ENCODE measurements around the gene KRT34. TPM values are rescaled to one million over a fixed set of nuclear protein-coding genes. Genes with fewer than 3 reads are reported as not detected.
"Not testable (repeated sequence)": the region's sequence is repeated elsewhere in the genome, so short reads cannot be mapped to it uniquely, and the experiment has no call there.

Gene KRT34
- not detected for total RNA-seq
- polyA plus RNA-seq (ENCODE audit: insufficient read length in 2 of 2), result not detected
- long read RNA-seq, donor 1, result 0 reads
- long read RNA-seq, donor 2, result 0 reads
- long read RNA-seq, donor 3, result 0 reads
- long read RNA-seq, donor 4, result 0 reads

DNA sequence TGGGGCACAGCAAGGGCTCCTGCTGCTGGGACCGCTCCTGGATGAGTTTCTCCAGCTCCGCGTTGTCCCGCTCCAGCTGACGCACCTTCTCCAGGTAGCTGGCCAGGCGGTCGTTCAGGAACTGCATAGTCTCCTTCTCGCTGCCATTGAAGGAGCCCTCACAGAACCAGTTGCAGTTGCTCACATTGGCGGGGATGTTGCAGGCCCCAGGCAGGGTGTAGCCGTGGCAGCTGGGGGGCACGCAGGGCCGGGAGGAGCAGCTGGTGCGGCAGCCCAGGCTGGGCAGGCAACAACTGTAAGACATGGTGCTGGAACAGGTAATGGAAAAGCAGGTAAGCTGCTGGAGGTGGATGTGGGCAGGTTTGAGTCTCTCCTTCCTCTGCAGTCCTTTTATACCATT, at the start of gene KRT34:
TSS of gene KRT34 (minus strand) at position 364 of the 400 bp plus-strand sequence. CDS start at position 304, 60 bp downstream.
- not testable (repeated sequence) for H3K36me3 ChIP-seq (ENCODE audit: control insufficient read depth, insufficient read depth, low read length); H3K4me1 ChIP-seq (ENCODE audit: control insufficient read depth, insufficient read depth, low read length); H3K27ac ChIP-seq (ENCODE audit: low read depth, low read length); H3K4me3 ChIP-seq (ENCODE audit: low read depth, low read length); DNase-seq (ENCODE audit: low read depth in 4 of 6, low spot score in 6 of 6); H3K27me3 ChIP-seq (ENCODE audit: control insufficient read depth, insufficient read depth, low read length); H3K9me3 ChIP-seq (ENCODE audit: control insufficient read depth, insufficient read depth, low read length)
- WGBS (ENCODE audit: insufficient coverage), result 94% methylated on average over 12 of the region's 13 CpGs

DNA sequence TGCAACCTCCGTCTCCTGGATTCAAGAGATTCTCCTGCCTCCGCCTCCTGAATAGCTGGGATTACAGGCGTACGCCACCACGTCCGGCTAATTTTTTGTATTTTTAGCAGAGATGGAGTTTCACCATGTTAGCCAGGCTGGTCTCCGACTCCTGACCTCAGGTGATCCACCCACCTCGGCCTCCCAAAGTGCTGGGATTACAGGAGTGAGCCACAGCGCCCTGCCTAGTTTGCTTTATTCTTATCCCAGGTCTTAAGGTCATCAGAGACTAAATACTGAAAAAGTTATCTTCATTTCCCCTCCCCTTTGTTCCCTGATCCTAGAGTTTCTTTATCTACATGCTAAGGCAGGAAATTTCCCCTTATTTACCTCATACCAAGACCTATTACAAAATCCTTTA, 48.3 kb upstream of the KRT34 start:
- not testable (repeated sequence) for H3K4me3 ChIP-seq (ENCODE audit: low read depth, low read length); H3K27ac ChIP-seq (ENCODE audit: low read depth, low read length); H3K4me1 ChIP-seq (ENCODE audit: control insufficient read depth, insufficient read depth, low read length); DNase-seq (ENCODE audit: low read depth in 4 of 6, low spot score in 6 of 6); H3K36me3 ChIP-seq (ENCODE audit: control insufficient read depth, insufficient read depth, low read length); H3K9me3 ChIP-seq (ENCODE audit: control insufficient read depth, insufficient read depth, low read length); H3K27me3 ChIP-seq (ENCODE audit: control insufficient read depth, insufficient read depth, low read length)
- 80% methylated on average over 3 of the region's 9 CpGs for WGBS (ENCODE audit: insufficient coverage)

DNA sequence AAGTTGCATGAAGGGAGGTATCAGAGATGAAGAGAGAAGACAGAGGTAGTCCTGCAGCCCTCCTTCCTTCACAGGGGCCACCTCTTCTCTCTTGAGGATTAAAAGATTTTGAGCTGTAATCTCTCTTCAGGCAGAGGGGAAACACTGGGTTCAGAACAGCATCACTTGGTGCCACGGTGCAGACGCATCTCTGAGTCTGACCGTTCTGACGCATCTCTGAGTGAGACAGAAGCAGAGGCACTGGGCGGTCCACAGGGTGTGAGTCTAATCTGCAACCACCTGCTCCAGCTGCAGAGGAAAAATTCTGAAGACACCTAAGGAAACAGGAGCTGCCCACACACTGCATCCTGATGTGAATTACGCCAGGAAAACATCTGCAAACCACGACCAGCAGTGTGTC, 47.6 kb upstream of the KRT34 start:
- DNase-seq (ENCODE audit: low read depth in 4 of 6, low spot score in 6 of 6), result no peak
- 86% methylated on average over 6 of the region's 7 CpGs for WGBS (ENCODE audit: insufficient coverage)
- no peak overlapping the region for H3K4me3 ChIP-seq (ENCODE audit: low read depth, low read length)

DNA sequence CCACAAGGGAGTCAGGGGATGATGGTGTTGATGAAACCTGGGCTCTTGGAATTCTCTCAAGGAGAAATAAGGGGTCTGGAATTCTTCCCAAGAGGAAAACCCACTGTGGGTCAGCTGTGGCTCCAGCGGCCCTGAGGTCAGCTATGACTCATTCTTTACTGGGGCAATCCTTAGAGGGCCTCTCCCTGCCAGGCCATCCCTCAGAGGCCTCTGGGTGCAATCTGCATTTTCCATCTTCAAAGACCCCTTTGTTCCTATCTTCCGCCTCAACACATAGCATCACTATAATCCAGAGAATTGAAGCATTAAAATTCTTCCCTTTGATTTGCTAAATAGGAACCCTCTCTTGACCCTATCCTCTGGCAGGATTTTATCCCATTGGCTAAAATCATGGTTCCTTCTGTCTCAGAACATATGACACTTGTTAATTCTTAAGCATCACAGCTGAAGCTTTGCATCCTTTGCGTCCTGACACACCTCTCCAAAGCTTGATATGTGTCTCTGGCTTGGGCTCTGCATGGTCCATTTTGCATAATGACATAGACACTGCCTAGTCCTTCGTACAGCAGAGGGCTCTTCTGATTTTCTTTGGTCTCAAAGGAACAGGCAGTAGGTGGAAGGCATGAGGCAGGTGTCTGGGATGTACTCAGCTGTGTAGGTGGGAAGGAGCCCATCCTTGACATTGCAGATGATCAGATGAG, 46.6 kb upstream of the KRT34 start:
- Histone ChIP-seq H3K27me3 (ENCODE audit: control insufficient read depth, insufficient read depth, low read length) (no peaks in the 10 kb centered on the region), H3K4me1 (ENCODE audit: control insufficient read depth, insufficient read depth, low read length) (no peaks in the 10 kb centered on the region), H3K36me3 (ENCODE audit: control insufficient read depth, insufficient read depth, low read length) (no peaks in the 10 kb centered on the region), H3K27ac (ENCODE audit: low read depth, low read length) (peak overlapping the region; percentile 57), H3K4me3 (ENCODE audit: low read depth, low read length) (no peak overlapping the region), H3K9me3 (ENCODE audit: control insufficient read depth, insufficient read depth, low read length) (no peaks in the 10 kb centered on the region)
- peak in 1 of 6 donors; percentile 12 for DNase-seq (ENCODE audit: low read depth in 4 of 6, low spot score in 6 of 6)
- 36% methylated on average over 4 of the region's 4 CpGs for WGBS (ENCODE audit: insufficient coverage)

More for the DNA sequence above, 47.6 kb upstream of the KRT34 start:
- H3K27me3 ChIP-seq (ENCODE audit: control insufficient read depth, insufficient read depth, low read length), result no peaks in the 10 kb centered on the region
- H3K27ac ChIP-seq (ENCODE audit: low read depth, low read length), result no peak overlapping the region
- no peaks in the 10 kb centered on the region for H3K4me1 ChIP-seq (ENCODE audit: control insufficient read depth, insufficient read depth, low read length)
- H3K36me3 ChIP-seq (ENCODE audit: control insufficient read depth, insufficient read depth, low read length), result no peaks in the 10 kb centered on the region
- H3K9me3 ChIP-seq (ENCODE audit: control insufficient read depth, insufficient read depth, low read length), result no peaks in the 10 kb centered on the region

DNA sequence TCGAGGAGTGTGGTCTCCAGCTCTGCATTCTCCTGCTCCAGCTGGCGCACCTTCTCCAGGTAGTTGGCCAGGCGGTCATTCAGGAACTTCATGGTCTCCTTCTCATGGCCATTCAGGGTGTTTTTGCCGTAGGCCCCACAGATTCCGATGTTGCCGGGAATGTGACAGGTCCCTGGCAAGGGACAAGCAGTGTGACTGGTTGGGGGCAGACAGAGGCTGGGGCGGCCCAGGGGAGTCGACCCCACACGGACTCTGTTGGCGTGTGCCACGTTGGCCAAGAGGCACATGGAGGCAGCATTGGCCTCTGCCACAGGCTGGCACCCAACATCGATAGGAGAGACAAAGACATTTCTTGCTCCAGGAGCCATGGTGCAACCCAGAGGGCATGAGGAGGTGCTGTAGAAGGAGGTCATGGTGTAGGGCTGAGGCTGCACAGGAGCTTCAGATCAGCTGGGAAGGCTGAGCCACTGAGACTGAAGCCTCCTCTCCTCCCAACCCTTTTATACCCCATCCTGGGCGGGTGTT, 42.1 kb upstream of the KRT34 start, which contains the start of gene KRT37:
TSS of gene KRT37 (minus strand) at position 475 of the 525 bp plus-strand sequence. CDS start at position 413, 62 bp downstream.
- DNase-seq (ENCODE audit: low read depth in 4 of 6, low spot score in 6 of 6), result no peak
- 99% methylated on average over 12 of the region's 13 CpGs for WGBS (ENCODE audit: insufficient coverage)
- H3K36me3 ChIP-seq (ENCODE audit: control insufficient read depth, insufficient read depth, low read length), result no peaks in the 10 kb centered on the region
- H3K27me3 ChIP-seq (ENCODE audit: control insufficient read depth, insufficient read depth, low read length), result no peaks in the 10 kb centered on the region
- H3K4me1 ChIP-seq (ENCODE audit: control insufficient read depth, insufficient read depth, low read length), result no peaks in the 10 kb centered on the region
- no peaks in the 10 kb centered on the region for H3K9me3 ChIP-seq (ENCODE audit: control insufficient read depth, insufficient read depth, low read length)
- no peak within 1 kb of the TSS for H3K27ac ChIP-seq (ENCODE audit: low read depth, low read length)
- H3K4me3 ChIP-seq (ENCODE audit: low read depth, low read length), result no peak within 1 kb of the TSS

DNA sequence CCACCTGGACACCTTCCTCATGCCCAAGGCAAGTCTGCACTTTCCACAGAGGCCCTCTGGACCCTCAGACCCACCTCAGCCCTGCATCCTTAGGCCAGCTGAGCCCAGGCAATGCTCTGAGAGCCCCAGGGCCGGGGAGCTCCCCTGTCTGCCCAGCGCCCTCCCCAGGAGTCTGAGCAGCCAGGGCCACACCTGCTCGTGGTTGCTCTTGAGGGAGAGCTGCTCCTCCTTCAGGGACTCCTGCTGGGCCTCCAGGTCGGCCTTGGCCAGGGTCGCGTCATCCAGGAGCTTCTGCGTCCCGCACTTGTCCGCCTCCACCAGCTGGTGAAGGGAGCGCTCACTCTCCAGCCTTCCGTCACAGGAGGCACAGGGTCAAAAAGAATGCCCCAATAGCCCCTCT, 40.5 kb upstream of the KRT34 start:
- not testable (repeated sequence) for H3K9me3 ChIP-seq (ENCODE audit: control insufficient read depth, insufficient read depth, low read length); H3K4me1 ChIP-seq (ENCODE audit: control insufficient read depth, insufficient read depth, low read length); DNase-seq (ENCODE audit: low read depth in 4 of 6, low spot score in 6 of 6); H3K4me3 ChIP-seq (ENCODE audit: low read depth, low read length); H3K27ac ChIP-seq (ENCODE audit: low read depth, low read length); H3K27me3 ChIP-seq (ENCODE audit: control insufficient read depth, insufficient read depth, low read length); H3K36me3 ChIP-seq (ENCODE audit: control insufficient read depth, insufficient read depth, low read length)
- 82% methylated on average over 8 of the region's 11 CpGs for WGBS (ENCODE audit: insufficient coverage)

DNA sequence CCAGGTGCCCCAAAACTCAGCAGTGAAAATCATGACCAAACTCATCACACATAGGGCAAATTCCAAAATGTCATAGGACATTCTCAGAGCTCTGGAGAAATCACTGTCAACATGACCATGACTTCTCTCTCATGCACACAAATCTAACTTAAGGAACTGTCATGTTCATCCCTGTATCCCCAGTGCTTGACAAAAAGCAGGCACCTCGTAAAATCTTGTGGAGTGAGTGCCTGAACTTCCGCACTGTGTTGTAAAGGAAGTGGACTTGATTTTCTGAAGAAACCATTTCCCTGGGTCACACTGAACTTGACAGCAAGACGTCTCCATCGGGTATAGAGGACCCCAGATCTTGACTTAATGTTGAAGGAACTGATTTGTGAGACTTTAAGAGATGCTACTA, 39.5 kb upstream of the KRT34 start:
- no peaks in the 10 kb centered on the region for H3K27me3 ChIP-seq (ENCODE audit: control insufficient read depth, insufficient read depth, low read length)
- DNase-seq (ENCODE audit: low read depth in 4 of 6, low spot score in 6 of 6), result no peak
- 94% methylated on average over 4 of the region's 4 CpGs for WGBS (ENCODE audit: insufficient coverage)
- no peak overlapping the region for H3K4me3 ChIP-seq (ENCODE audit: low read depth, low read length)
- H3K4me1 ChIP-seq (ENCODE audit: control insufficient read depth, insufficient read depth, low read length), result peaks cover 3% of the 10 kb centered on the region
- H3K36me3 ChIP-seq (ENCODE audit: control insufficient read depth, insufficient read depth, low read length), result no peaks in the 10 kb centered on the region
- no peak overlapping the region for H3K27ac ChIP-seq (ENCODE audit: low read depth, low read length)
- H3K9me3 ChIP-seq (ENCODE audit: control insufficient read depth, insufficient read depth, low read length), result no peaks in the 10 kb centered on the region

DNA sequence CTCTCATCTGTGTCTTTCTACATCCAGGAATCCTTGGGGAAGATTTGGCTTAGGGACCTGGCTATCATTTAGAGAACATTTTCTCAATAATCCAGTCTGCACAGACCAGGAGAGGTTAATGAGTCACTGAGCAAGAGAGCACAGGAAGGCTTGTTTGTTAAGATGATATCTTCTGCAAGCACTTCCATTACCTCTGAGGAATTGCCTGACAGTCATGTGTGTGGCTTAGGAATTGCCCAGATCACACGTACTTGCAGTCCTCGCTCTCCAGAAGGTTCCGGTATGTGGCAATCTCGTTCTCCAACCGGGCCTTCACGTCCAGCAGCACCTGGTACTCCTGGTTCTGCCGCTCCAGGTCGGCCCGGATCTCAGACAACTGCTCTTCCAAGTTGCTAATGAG, 39.0 kb upstream of the KRT34 start:
- Histone ChIP-seq H3K27ac (ENCODE audit: low read depth, low read length) (no peak overlapping the region), H3K4me1 (ENCODE audit: control insufficient read depth, insufficient read depth, low read length) (peaks cover 3% of the 10 kb centered on the region), H3K27me3 (ENCODE audit: control insufficient read depth, insufficient read depth, low read length) (no peaks in the 10 kb centered on the region), H3K9me3 (ENCODE audit: control insufficient read depth, insufficient read depth, low read length) (no peaks in the 10 kb centered on the region), H3K4me3 (ENCODE audit: low read depth, low read length) (no peak overlapping the region), H3K36me3 (ENCODE audit: control insufficient read depth, insufficient read depth, low read length) (no peaks in the 10 kb centered on the region)
- DNase-seq (ENCODE audit: low read depth in 4 of 6, low spot score in 6 of 6), result no peak
- WGBS (ENCODE audit: insufficient coverage), result 88% methylated on average over 9 of the region's 9 CpGs

DNA sequence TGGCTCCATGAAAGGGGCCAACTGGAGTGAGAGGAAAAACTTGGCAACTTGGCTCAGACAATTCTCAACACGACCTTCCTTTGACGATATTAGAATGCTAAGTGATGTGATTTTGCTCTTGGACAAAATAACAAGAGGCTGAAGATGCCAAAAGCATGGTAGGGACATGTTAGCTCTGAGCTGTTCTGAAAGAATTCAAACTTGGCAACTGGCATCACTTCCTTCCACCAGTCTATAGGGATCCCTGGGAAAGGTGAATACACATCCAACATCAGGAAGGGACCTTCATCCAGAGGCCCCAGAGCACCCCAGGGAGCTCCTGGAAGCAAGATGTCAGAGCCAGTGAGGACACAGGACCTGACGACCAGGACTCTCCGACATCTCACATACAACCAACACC, 38.0 kb upstream of the KRT34 start:
- no peaks in the 10 kb centered on the region for H3K36me3 ChIP-seq (ENCODE audit: control insufficient read depth, insufficient read depth, low read length)
- H3K4me1 ChIP-seq (ENCODE audit: control insufficient read depth, insufficient read depth, low read length), result peaks cover 3% of the 10 kb centered on the region
- no peak overlapping the region for H3K4me3 ChIP-seq (ENCODE audit: low read depth, low read length)
- 75% methylated on average over 2 of the region's 4 CpGs for WGBS (ENCODE audit: insufficient coverage)
- no peak for DNase-seq (ENCODE audit: low read depth in 4 of 6, low spot score in 6 of 6)
- no peaks in the 10 kb centered on the region for H3K9me3 ChIP-seq (ENCODE audit: control insufficient read depth, insufficient read depth, low read length)
- no peaks in the 10 kb centered on the region for H3K27me3 ChIP-seq (ENCODE audit: control insufficient read depth, insufficient read depth, low read length)
- H3K27ac ChIP-seq (ENCODE audit: low read depth, low read length), result no peak overlapping the region

DNA sequence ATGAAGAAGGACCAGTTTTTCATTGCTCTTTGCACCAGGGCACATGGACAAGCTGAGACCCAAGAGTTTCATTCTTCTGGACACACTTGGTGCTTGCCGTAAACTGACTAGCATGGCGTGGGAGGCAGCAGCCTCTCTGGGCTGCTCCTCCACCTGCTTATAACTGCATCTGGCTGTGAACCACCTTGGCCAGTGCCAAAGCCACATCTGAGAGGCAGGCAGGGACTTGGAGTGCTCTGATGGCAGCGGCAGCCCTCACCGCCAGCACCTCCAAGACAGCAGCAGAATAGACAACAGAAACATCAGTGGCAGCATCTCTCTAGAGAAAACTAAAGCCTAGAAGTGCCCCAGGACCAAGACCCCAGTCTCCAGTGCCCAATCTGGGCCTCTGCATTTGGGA, 37.6 kb upstream of the KRT34 start:
- peaks cover 3% of the 10 kb centered on the region for H3K4me1 ChIP-seq (ENCODE audit: control insufficient read depth, insufficient read depth, low read length)
- H3K4me3 ChIP-seq (ENCODE audit: low read depth, low read length), result no peak overlapping the region
- no peak overlapping the region for H3K27ac ChIP-seq (ENCODE audit: low read depth, low read length)
- no peaks in the 10 kb centered on the region for H3K36me3 ChIP-seq (ENCODE audit: control insufficient read depth, insufficient read depth, low read length)
- DNase-seq (ENCODE audit: low read depth in 4 of 6, low spot score in 6 of 6), result no peak
- no peaks in the 10 kb centered on the region for H3K9me3 ChIP-seq (ENCODE audit: control insufficient read depth, insufficient read depth, low read length)
- no peaks in the 10 kb centered on the region for H3K27me3 ChIP-seq (ENCODE audit: control insufficient read depth, insufficient read depth, low read length)
- WGBS (ENCODE audit: insufficient coverage), result 96% methylated on average over 4 of the region's 4 CpGs
